ENCODE results near the gene CDK13.

Gene CDK13

DNA sequence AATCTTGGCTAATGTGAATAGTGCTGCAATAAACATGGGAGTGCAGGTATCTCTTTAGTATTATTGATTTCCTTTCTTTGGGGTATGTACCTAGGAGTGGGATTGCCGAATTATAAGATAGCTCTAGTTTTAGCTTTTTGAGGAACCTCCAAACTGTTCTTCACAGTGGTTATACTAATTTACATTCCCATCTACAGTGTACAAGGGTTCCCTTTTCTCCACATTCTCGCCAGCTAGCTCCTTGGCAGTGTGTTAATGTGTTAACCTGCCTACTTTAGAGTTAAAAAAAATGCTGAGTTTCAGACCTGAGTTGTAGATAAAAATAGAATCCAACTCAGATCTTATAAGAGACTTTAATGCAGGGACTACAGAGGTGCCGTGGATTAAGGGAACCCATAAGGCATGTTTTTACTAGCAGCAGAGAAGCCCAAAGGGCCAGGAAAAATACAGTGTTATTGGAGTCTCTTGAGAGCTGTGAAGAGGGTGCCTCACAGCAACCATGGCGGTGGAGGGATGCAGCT is 35.4 kb downstream of the CDK13 start:
- H3K4me3 ChIP-seq (ENCODE audit: low read depth, low read length) = no peak overlapping the region

DNA sequence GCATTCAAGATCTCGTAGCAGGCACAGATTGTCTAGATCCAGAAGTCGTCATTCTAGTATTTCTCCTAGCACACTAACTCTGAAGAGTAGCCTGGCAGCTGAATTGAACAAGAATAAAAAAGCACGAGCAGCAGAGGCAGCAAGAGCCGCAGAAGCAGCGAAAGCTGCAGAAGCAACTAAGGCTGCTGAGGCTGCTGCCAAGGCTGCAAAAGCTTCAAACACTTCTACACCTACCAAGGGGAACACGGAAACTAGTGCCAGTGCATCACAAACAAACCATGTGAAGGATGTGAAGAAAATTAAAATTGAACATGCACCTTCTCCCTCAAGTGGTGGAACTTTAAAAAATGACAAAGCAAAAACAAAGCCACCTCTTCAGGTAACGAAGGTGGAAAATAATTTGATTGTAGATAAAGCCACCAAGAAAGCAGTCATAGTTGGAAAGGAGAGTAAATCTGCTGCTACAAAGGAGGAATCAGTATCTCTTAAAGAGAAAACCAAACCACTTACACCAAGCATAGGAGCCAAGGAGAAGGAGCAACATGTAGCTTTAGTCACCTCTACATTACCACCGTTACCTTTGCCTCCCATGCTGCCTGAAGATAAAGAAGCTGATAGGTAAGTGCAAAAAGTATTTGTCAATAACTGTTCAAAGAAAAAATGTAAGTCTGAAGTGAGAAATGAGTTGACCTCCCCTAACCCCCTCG is 37.7 kb downstream of the CDK13 start:
- no peak for TF ChIP-seq CTCF (IDR thresholded peaks at IDR 0.05; ENCODE audit: low read depth, low read length)
- H3K4me3 ChIP-seq (ENCODE audit: low read depth, low read length) = no peak overlapping the region

More for the DNA sequence above, 35.4 kb downstream of the CDK13 start:
- TF ChIP-seq CTCF (IDR thresholded peaks at IDR 0.05; ENCODE audit: low read depth, low read length) = no peak

DNA sequence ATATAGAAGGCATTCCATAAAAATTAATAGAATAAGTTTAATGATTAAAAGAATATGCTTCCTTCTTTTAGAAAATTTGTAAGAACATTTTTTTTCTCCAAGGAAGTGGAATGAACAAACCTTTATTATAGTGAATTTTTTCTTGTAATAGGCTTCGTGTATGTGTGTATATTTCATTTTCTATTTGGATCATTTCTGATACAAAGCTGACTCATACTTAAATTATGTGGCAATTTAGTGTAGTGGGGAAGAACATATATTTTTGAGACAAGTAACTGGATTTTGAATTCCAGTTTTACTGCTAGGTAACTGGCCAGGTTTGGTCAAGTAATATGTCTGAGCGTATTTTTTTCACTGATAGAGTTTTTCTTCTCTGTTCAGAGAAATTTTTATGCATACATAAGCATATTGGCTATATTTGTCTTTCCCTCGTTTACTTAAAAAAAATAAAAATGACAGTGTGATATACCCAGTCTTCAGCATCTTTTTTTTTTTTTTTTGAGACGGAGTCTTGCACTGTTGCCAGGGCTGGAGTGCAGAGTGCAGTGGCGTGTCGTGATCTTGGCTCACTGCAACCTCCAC is 50.8 kb downstream of the CDK13 start:
- H3K4me3 ChIP-seq (ENCODE audit: low read depth, low read length) = no peak overlapping the region
- TF ChIP-seq CTCF (IDR thresholded peaks at IDR 0.05; ENCODE audit: low read depth, low read length) = no peak

DNA sequence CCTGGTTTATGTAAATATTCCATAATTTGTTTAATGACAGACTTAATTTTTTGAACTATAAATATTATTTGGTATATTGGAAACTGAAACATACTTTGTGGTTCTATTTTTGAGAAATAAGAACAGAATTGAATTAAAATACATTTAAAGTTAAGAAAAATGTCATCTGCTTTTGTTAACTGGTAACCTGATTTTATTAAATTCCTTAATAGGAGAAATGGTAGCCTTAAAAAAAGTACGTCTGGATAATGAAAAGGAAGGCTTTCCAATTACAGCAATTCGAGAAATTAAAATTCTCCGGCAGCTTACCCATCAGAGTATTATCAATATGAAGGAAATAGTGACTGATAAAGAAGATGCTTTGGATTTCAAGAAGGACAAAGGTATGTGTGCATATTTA is 51.6 kb downstream of the CDK13 start:
- H3K4me3 ChIP-seq (ENCODE audit: low read depth, low read length) = no peak overlapping the region
- TF ChIP-seq CTCF (IDR thresholded peaks at IDR 0.05; ENCODE audit: low read depth, low read length) = no peak

- no peak overlapping the region for H3K4me3 ChIP-seq (ENCODE audit: low read depth, low read length)
- no peak for TF ChIP-seq CTCF (IDR thresholded peaks at IDR 0.05; ENCODE audit: low read depth, low read length)
Observed at GRCh38 chr7:40003597-40003996, 53.5 kb downstream of the CDK13 start.

DNA sequence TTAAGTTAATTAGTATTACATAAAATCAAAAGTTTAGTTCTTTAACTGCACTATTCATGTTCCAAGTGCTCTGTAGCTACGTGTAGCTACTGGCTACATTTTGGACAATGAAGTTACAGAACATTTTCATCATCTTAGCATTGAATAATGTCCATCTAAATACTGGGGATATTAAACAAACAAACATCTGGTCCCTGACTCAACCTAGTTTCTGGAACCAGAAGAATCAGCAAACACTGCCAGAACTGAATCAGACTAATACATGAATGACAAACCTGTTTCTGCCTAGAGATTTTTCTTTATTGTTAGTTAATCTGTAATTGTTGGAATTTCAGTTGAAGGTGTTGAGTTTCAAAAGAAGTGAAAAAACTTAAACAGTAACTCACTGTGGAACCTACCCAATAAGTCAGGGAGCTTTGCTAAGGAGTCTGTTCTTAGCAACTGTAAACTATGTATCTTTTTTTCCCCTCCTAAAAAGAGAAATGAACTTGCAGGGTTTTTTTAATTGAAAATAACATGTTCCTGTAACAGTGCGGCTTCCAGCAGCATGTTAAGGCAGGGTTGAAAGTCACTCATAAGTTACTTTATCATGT is 58.3 kb downstream of the CDK13 start:
- TF ChIP-seq CTCF (IDR thresholded peaks at IDR 0.05; ENCODE audit: low read depth, low read length) = no peak
- no peak overlapping the region for H3K4me3 ChIP-seq (ENCODE audit: low read depth, low read length)

DNA sequence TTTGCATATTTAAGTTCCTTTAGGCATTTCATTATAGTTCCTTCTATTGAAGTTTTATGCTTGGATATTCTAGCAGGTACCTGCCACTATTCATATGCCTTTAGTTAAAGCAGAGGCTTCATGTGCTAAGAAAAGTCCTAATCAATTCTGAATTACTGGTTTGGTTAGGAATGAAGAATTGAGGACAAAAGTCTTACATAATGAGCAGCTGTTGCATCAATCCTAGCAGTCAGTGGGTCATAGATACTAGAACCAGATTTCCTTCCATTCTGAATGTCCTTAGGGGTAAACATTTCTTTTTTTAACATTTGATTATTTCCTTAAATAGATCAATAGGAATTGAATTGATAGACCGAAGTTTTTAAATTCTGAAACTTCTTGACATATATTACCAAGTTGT is 59.2 kb downstream of the CDK13 start:
- no peak for TF ChIP-seq CTCF (IDR thresholded peaks at IDR 0.05; ENCODE audit: low read depth, low read length)
- H3K4me3 ChIP-seq (ENCODE audit: low read depth, low read length) = no peak overlapping the region
